ENCODE measurements around the gene OSBPL9. TPM values are rescaled to one million over a fixed set of nuclear protein-coding genes. Genes with fewer than 3 reads are reported as not detected.

OSBPL9 gene
- total RNA-seq, 4 donors from 2014 or later, result 65.8 to 206 (median 136) TPM

DNA sequence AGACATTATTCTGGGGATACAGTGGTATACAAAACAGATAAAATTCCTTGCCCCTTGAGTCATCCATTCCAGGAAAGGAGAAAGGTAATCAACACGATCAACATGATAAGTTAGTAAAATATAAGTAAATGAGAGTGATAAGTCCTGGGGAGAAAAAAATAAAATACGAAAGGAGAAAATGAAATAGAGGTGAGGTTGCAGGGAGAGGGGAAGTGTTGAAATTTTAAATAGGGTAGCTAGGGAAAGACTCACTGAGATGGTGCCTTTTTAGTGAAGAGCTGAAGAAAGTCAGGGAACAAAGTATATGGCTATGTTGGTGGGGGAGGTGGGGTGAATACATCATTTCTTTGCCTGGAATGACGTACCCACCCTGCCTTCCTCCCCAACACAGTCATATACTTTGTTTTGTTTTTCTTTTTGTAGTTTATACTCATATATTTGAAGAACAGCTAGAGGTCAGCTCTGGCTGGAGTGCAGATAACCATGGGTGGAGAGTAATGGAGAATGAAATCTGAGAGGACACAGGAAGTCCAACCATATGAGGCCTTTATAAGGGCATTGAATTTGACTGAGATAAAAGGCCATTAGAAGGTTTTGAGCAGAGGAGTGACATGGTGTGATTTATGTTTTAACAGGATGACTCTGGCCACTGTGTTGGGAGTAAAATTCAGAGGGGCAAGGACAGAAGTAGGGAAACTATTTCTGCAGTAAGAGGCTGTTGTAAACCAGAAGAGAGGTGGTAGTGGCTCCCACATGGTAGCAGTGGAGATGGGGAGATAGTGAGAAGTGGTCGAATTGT lies 54.8 kb downstream of the OSBPL9 start:
- Histone ChIP-seq H3K4me1 (peaks cover 49 to 72% of the 10 kb centered on the region in 2 donors), H3K36me3 (no peaks in the 10 kb centered on the region), H3K27ac (peak overlapping the region in 1 of 4 donors; percentile 23), H3K4me3 (no peak overlapping the region), H3K27me3 (no peaks in the 10 kb centered on the region), H3K9me3 (no peaks in the 10 kb centered on the region)
- TF ChIP-seq CTCF (IDR thresholded peaks at IDR 0.05 in 4 of 5, conservative IDR thresholded peaks at IDR 0.05 in 1 of 5), result no peak
- no peak for TF ChIP-seq POLR2A (IDR thresholded peaks at IDR 0.05)
- intact Hi-C loops (cut with DNase I; ENCODE audit: low total_unique reads) (no loop called here), in situ Hi-C loops (cut with MboI; ENCODE audit: low sequenced_read_pairs in 4 of 4) (no loop called here)
- ATAC-seq (no peak), DNase-seq (no peak)

- Histone ChIP-seq H3K4me1 (peaks cover 37 to 64% of the 10 kb centered on the region in 2 donors), H3K9me3 (no peaks in the 10 kb centered on the region), H3K4me3 (no peak overlapping the region), H3K36me3 (no peaks in the 10 kb centered on the region), H3K27ac (peak overlapping the region in 3 of 4 donors; percentile 1 to 14 (median 5)), H3K27me3 (no peaks in the 10 kb centered on the region)
- in situ Hi-C loops (cut with MboI; ENCODE audit: low sequenced_read_pairs in 4 of 4) (no loop called here), intact Hi-C loops (cut with DNase I; ENCODE audit: low total_unique reads) (no loop called here)
- ATAC-seq, result no peak
- TF ChIP-seq POLR2A (IDR thresholded peaks at IDR 0.05) (no peak), CTCF (IDR thresholded peaks at IDR 0.05 in 4 of 5, conservative IDR thresholded peaks at IDR 0.05 in 1 of 5) (no peak)
- no peak for DNase-seq
Measured at GRCh38 chr1:51673279-51673678, 56.4 kb downstream of the OSBPL9 start.

DNA sequence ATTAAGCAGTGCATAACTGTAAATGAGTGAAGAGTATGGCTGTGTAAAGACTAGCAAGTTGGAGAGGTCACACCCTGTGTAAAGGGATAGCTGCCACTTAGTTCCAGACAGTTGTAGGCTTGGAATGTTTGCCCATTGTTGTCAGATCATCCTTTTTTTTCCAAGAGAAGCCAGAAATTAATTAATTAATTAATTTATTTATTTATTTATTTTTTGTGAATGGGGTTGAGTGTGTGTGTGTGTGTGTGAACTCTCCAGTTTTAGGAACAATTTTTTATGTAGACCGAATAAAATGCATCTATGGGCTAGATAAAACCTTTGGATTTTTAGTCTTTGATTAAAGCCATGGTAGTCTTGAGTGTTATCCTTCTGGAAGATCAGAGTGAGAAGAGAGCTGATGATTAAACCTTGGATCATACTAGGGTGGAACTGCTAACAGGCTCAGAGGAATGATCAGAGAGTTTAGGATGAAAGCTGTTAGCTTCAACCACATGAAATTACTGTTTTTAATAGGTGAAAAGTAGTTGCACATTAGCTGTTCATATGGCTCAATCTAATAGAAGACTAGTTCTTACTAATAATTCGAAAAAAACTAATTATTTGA lies 58.4 kb downstream of the OSBPL9 start:
- H3K9me3 ChIP-seq, result no peaks in the 10 kb centered on the region
- H3K27ac ChIP-seq, result no peak overlapping the region
- no peak overlapping the region for H3K4me3 ChIP-seq
- peaks cover 34 to 66% of the 10 kb centered on the region in 2 donors for H3K4me1 ChIP-seq
- TF ChIP-seq POLR2A (IDR thresholded peaks at IDR 0.05) (no peak), CTCF (IDR thresholded peaks at IDR 0.05 in 4 of 5, conservative IDR thresholded peaks at IDR 0.05 in 1 of 5) (no peak)
- no peaks in the 10 kb centered on the region for H3K27me3 ChIP-seq
- no peak for DNase-seq
- no peaks in the 10 kb centered on the region for H3K36me3 ChIP-seq
- intact Hi-C loops (cut with DNase I; ENCODE audit: low total_unique reads), result no loop called here
- ATAC-seq, result no peak
- in situ Hi-C loops (cut with MboI; ENCODE audit: low sequenced_read_pairs in 4 of 4), result no loop called here

DNA sequence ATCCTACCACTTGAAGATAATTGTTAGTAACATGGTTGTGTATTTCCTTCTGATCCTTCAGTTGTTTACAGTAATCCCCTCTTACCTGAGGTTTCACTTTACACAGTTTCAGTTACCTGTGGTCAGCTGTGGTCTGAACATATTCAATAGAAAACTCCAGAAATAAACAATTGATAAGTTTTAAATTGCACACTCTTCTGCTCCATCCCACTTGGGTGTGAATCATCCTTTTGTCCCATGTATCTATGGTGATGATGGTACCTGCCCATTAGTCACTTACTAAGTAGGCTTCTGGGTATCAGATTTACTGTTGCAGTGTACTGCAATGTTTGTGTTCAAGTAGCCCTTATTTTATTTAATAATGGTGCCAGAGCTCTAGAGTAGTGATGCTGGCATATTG lies 62.5 kb downstream of the OSBPL9 start:
- no peak for DNase-seq
- no peaks in the 10 kb centered on the region for H3K9me3 ChIP-seq
- no peaks in the 10 kb centered on the region for H3K27me3 ChIP-seq
- intact Hi-C loops (cut with DNase I; ENCODE audit: low total_unique reads) (no loop called here), in situ Hi-C loops (cut with MboI; ENCODE audit: low sequenced_read_pairs in 4 of 4) (no loop called here)
- peak; percentile 89 to 90 for ATAC-seq
- H3K4me3 ChIP-seq, result no peak overlapping the region
- H3K27ac ChIP-seq, result peak overlapping the region; percentile 63 to 75 (median 72)
- TF ChIP-seq POLR2A (IDR thresholded peaks at IDR 0.05), result no peak
- no peak for TF ChIP-seq CTCF (IDR thresholded peaks at IDR 0.05 in 4 of 5, conservative IDR thresholded peaks at IDR 0.05 in 1 of 5)
- peaks cover 23 to 45% of the 10 kb centered on the region in 2 donors for H3K4me1 ChIP-seq
- H3K36me3 ChIP-seq, result no peaks in the 10 kb centered on the region
